HG03354 (cell line): ENCODE data around the gene C10orf90.

Source experiments
- ATAC-seq: cut with Tn5 transposase; IDR thresholded peaks from one replicate; pipeline ENCODE4 v1.9.1; 2021; ENCODE audit warnings: mild to moderate bottlenecking; ENCODE audit not compliant: unreplicated experiment, poor library complexity, severe bottlenecking

C10orf90 gene

GRCh38 chr10:126479280-126479895 is 191.1 kb downstream of the C10orf90 start:
- ATAC-seq = no peak

DNA sequence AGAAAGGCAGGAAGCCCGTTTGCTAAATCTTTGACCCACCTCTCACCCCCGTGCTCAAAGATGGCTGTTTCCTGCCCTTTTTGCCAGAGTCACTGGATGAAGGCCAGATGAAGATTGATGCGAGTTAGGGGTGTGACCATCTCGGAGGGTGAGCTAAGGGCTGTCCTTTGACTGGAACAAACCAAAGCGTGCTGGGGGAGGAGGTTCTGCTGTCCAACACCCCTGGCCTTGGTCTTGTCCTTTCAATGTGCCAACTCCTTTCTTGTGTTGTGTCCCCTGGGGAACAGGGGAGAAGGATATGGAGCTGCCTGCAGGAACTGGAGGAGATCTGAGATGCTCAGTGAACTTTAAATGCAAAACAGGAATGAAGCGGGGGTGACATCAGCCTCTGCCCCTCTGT is 191.9 kb downstream of the C10orf90 start:
- no peak for ATAC-seq

DNA sequence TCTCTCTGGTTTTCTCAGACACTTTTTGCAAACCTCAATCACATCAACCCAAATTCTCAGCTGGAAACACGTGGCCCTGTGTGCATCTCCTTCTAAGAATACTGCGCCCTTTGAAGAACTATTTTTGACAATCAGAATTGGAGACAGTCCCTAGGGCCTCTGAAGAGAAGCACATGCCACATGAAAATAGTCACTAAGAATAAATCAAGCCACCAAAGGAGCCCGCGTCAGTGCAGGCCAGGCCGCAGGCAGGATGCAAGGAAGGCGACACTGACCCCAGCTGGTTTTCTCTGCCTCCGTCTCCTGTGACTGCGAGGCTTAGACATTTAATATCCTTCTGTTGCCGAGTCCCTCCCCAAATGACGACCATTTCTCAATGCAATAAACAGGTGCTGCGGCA is 194.2 kb downstream of the C10orf90 start:
- ATAC-seq = no peak

- no peak for ATAC-seq
These were observed 195.3 kb downstream of the C10orf90 start for GRCh38 chr10:126475074-126475691.

DNA sequence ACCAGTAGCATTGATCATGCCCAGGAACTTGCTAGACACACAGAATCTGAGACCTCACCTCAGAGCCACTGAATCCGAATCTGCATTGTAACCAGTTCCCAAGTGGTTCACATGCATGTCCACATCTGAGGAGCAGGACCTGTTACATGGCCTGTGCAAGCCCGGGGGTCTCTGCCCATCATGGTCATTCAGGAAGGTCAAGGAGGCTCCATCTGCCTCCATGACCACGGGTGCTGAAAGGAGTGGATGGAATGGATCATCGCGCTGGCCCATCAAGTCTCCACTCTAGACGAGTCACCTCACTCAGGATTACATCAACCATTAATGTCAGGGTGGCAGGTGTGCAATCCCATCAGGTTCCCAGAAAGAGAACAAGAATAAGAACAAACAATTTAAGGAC is 196.5 kb downstream of the C10orf90 start:
- no peak for ATAC-seq

- ATAC-seq = no peak
These were observed 199.5 kb downstream of the C10orf90 start for GRCh38 chr10:126470991-126471390.

- ATAC-seq = no peak
These were observed 200.8 kb downstream of the C10orf90 start for GRCh38 chr10:126469692-126470091.

GRCh38 chr10:126468876-126469643 is 201.4 kb downstream of the C10orf90 start:
- ATAC-seq = no peak

GRCh38 chr10:126468467-126468866 is 202.0 kb downstream of the C10orf90 start:
- no peak for ATAC-seq

DNA sequence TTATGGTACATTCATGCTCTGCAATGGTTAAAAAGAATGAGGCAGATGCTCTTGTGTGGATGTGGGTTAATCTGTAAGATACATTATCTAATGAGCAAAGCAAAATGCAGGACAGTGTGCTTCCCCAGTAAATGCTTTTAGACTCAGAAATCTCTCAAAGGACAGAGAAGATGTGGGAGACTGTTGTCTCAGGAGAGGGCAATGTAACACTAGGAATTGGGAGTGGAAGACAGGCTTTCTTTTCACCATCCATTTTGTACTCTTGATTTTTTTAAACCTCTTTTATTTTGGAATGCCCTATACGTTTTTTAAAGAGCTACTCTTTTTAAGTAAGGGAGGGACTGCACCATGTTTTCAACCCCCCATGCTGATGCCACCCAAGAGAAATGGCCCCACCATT is 204.7 kb downstream of the C10orf90 start:
- no peak for ATAC-seq

DNA sequence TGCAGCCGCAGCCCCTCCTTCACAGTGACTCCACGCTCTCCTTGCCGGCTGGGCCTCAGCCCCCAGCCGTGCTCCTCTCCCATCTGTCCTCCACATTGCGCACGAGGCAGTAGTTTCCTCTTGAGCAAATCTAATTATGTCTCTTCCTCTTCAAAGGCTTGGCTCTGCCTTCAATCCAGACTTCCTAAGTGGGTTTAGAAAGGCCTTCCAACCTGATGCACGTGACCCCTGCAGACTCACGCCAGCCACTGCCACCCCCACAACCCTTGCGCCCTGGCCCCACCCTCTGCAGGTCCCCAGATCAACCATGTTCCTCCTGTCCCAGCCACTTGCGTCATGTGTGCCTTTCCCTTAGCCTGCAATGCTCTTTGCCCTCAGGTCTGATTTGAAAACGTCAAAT is 207.2 kb downstream of the C10orf90 start:
- ATAC-seq = no peak

DNA sequence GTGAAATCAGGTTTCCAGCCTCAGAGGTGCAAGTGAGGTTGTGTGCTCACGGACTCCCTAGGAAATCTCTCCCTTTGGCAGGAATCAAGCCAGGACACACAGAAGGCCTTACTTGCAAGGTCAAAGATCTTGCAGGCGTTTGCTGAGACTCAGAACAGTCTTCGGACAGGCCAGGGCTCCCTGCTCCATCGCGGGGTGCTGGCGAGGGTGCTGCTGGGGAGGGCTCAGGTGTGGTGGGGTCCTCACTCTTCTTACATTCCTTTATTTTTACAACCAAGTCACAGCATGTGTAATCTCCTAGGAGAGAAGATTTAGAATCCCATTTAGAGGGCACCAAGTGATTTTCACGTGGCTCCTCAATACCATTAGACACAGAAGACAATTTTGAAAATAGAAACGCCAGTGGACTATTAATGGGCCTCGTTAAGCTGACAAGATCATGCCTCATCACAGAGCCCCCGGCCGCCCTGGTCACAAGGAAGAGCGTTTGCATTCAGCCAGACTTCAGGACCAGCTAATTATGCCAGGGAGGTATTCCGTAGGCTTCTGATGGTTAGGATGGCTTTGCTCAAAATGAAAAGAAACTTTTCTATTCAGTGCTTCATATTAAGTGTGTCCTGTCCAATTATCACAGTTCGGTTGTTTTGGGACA is 209.1 kb downstream of the C10orf90 start:
- no peak for ATAC-seq

DNA sequence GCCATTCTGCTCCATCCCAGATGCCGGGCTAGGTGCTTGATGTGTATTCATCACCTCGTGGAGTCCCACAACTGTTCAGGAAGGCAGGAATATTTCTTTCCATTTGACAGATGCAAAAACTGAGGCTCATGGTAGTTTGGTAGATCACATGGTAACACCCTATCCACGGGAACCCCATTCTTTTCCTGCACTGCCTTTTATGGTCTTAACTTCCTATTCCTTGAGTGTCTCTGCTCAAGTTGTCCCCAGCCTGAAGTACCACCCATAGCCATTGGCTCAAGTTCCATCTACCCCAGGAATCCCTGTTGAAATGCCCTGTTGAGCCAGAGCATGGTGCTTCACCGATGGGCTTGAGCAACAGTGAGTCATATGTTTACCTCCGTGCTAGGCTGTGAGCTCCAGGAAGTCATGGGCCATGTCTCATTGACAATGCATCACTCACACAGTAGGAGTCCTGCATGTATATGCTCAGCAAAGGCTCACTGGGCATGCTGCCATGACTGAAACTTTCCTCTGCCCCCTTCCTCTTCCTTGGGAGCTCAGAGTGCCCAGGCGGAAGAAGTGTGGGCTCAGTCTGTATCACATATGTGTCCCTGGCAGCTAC is 210.5 kb downstream of the C10orf90 start:
- no peak for ATAC-seq

DNA sequence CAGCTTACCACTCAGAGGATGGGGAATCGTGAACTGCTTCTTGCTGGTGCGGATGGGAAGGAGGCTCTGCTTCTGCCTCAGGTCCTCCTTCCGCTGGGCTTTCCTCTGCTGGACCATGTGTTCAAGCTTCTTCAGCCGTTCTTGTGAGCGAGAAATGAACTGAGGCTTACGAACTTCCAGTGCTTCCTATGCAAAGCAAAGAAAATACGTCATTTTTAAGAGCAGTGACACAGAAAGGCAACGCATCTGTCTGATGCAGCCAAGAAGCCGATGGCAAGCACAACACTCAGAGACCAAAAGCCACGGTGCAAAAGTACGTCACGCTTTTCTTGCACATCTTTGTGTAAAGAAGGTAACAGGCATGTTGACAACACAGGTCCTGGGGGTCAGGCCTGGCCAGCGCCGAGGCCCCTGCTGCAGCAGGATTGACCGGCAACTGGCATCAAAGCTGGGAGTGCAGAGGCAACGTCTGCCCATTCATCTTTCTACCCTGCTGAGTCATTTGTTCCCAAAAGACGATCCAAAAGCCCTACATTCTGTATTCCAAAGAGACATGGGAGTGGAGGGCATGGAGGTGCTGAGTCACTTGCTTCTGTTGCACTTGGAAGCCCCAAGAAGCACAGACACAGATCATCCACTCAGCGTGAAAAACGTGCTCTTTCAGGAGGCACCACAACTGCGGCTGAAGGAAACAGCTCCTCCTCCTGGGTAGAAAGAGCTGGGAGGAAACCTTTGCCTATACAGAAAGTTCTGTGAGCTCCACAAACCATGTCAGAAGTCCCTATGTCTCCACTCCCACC is 211.3 kb downstream of the C10orf90 start:
- ATAC-seq = no peak

GRCh38 chr10:126458466-126458865 is 212.0 kb downstream of the C10orf90 start:
- ATAC-seq = no peak

DNA sequence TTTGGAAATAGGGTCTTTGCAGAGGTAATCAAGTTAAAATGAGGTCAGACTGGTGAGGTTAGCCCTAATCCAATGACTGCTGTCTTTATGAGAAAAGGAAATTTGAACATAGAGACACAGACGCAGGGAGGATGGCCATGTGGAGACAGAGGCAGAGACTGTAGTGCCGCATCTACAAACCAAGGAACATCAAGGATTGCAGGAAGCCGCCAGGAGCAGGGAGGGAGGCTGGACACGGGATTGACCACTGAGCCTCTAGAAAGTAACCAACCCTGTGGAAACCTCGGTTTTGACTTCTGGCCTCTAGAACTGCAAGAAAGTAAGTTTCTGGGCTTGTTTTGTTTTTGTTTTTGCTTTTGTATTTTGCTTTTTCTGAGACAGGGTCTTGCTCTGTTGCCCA is 213.9 kb downstream of the C10orf90 start:
- no peak for ATAC-seq

- ATAC-seq = no peak
These were observed 214.6 kb downstream of the C10orf90 start for GRCh38 chr10:126455766-126456405.

GRCh38 chr10:126455036-126455765 is 215.3 kb downstream of the C10orf90 start:
- no peak for ATAC-seq
